ENCODE data around the gene MGP.

The MGP gene

GRCh38 chr12:14854586-14855183 lies 31.0 kb downstream of the MGP start:
- DNase-seq = no peak

- no peak for DNase-seq
Measured at GRCh38 chr12:14853961-14854360, 31.7 kb downstream of the MGP start.

GRCh38 chr12:14852880-14853279 lies 32.8 kb downstream of the MGP start:
- DNase-seq = no peak

- no peak for DNase-seq
Measured at GRCh38 chr12:14850929-14851663, 34.6 kb downstream of the MGP start.

GRCh38 chr12:14849661-14850060 lies 36.0 kb downstream of the MGP start:
- DNase-seq = no peak

- no peak for DNase-seq
Measured at GRCh38 chr12:14846876-14847580, 38.6 kb downstream of the MGP start.

- no peak for DNase-seq
Measured at GRCh38 chr12:14846042-14846587, 39.5 kb downstream of the MGP start.

- DNase-seq = no peak
Measured at GRCh38 chr12:14845350-14845750, 40.3 kb downstream of the MGP start.

- DNase-seq = no peak
Measured at GRCh38 chr12:14844401-14844800, 41.3 kb downstream of the MGP start.

- DNase-seq = no peak
Measured at GRCh38 chr12:14843425-14843887, 42.2 kb downstream of the MGP start, which contains the start of gene ART4. ART4 (minus strand) TSS chr12:14843526; CDS start chr12:14843113, 413 bp downstream.

- no peak for DNase-seq
Measured at GRCh38 chr12:14842315-14842714, 43.3 kb downstream of the MGP start.

GRCh38 chr12:14841761-14842160 lies 43.9 kb downstream of the MGP start:
- no peak for DNase-seq

- no peak for DNase-seq
Measured at GRCh38 chr12:14840616-14841015, 45.0 kb downstream of the MGP start.

GRCh38 chr12:14839262-14839661 lies 46.4 kb downstream of the MGP start:
- no peak for DNase-seq

- DNase-seq = no peak
Measured at GRCh38 chr12:14836336-14837210, 49.1 kb downstream of the MGP start.

- DNase-seq = no peak
Measured at GRCh38 chr12:14834509-14834908, 51.1 kb downstream of the MGP start.

- no peak for DNase-seq
Measured at GRCh38 chr12:14833952-14834351, 51.7 kb downstream of the MGP start.

- DNase-seq = no peak
Measured at GRCh38 chr12:14833336-14833735, 52.3 kb downstream of the MGP start.

Measured in activated CD4-positive, alpha-beta T cell treated with anti-CD3 and anti-CD28 coated beads for 1 hour (primary cell).